Panc1 (cell line): ENCODE results near the gene SEC63. TPM values are rescaled to one million over a fixed set of nuclear protein-coding genes. Genes with fewer than 3 reads are reported as not detected.

Experiments
- ATAC-seq: fragments of 200-7000 bp; cut with Tn5 transposase; 2 replicates; pipeline ENCODE4 v1.9.1; 2020; ENCODE audit warnings: mild to moderate bottlenecking, moderate library complexity
- BruUV-seq: library from RNA; stranded (reverse); fragments of 400-500 nt; replicated peaks from 2 replicates; lab custom pipeline; 2021; lab: Mats Ljungman, UMichigan
- CTCF ChIA-PET: fragments of 300-600 bp; sonication (Branson Sonifier 250); formaldehyde crosslinking; loops from one replicate; lab custom pipeline; 2022; ENCODE audit warnings: antibody characterized with exemption; lab: Charles Lee
- POLR2A ChIA-PET: fragments of 300-600 bp; sonication (Branson Sonifier 250); formaldehyde crosslinking; loops from one replicate; lab custom pipeline; 2022; ENCODE audit warnings: antibody characterized with exemption; lab: Charles Lee
- DNase-seq: peaks from one replicate; pipeline ENCODE4 v3.0.0-alpha.2; 2010; ENCODE audit warnings: low read depth, low spot score
- H3K27ac ChIP-seq: 2 replicates; pipeline ENCODE4 v1.5.1; 2011; ENCODE audit warnings: mild to moderate bottlenecking, low read length, inconsistent platforms
- H3K27me3 ChIP-seq: fragments of 200-500 bp; sonication (Bioruptor generic); 2 replicates; pipeline ENCODE4 v1.6.0; 2014; ENCODE audit warnings: low read length, inconsistent platforms; ENCODE audit not compliant: control insufficient read depth, insufficient read depth
- H3K36me3 ChIP-seq: fragments of 200-500 bp; sonication (Bioruptor generic); 2 replicates; pipeline ENCODE4 v1.5.1; 2014; ENCODE audit warnings: inconsistent platforms, mild to moderate bottlenecking, low read length, moderate library complexity; ENCODE audit not compliant: control insufficient read depth, insufficient read depth
- H3K4me1 ChIP-seq: 2 replicates; pipeline ENCODE4 v1.5.1; 2011; ENCODE audit warnings: inconsistent platforms, mild to moderate bottlenecking, low read length, moderate library complexity; ENCODE audit not compliant: control insufficient read depth, insufficient read depth
- H3K4me3 ChIP-seq, 2 experiments: 2 replicates each; pipeline ENCODE4 v1.5.1; 2011 to 2012; ENCODE audit warnings: low read depth in 2 of 2, low read length in 2 of 2, mild to moderate bottlenecking in 2 of 2, inconsistent platforms in 1 of 2, moderate library complexity in 1 of 2
- H3K9me3 ChIP-seq: fragments of 200-500 bp; sonication (Bioruptor generic); 2 replicates; pipeline ENCODE4 v1.5.1; 2014; ENCODE audit warnings: low read depth, mild to moderate bottlenecking, inconsistent platforms, low read length, moderate library complexity; ENCODE audit not compliant: control insufficient read depth, insufficient read depth
- CTCF ChIP-seq: fragments of 450-650 bp; IDR thresholded peaks from 2 replicates; pipeline ENCODE4 v1.5.1; 2017; ENCODE audit warnings: mild to moderate bottlenecking
- POLR2AphosphoS5 ChIP-seq: IDR thresholded peaks from 2 replicates; pipeline ENCODE4 v1.6.1; 2012; ENCODE audit warnings: mild to moderate bottlenecking, low read depth, low read length, moderate library complexity
- REST ChIP-seq, 2 experiments: IDR thresholded peaks; 2 replicates each; pipeline ENCODE4 v1.6.1; 2011 to 2012; ENCODE audit warnings: low read depth in 2 of 2, control low read depth in 1 of 2, low read length in 1 of 2, mild to moderate bottlenecking in 1 of 2, moderate library complexity in 1 of 2; ENCODE audit not compliant: insufficient read depth in 1 of 2
- SIN3A ChIP-seq: IDR thresholded peaks from 2 replicates; pipeline ENCODE4 v1.6.1; 2012; ENCODE audit warnings: low read depth, mild to moderate bottlenecking, low read length, moderate library complexity, borderline replicate concordance; ENCODE audit not compliant: insufficient read depth
- TCF7L2 ChIP-seq: IDR thresholded peaks from 2 replicates; pipeline ENCODE4 v1.6.1; 2011; ENCODE audit warnings: mild to moderate bottlenecking, low read depth, low read length, inconsistent platforms
- in situ Hi-C: cut with HindIII; loops from 2 replicates; pipeline ENCODE4 v1.10.0; 2016; ENCODE audit warnings: low sequenced_read_pairs, low pct_unique_long_range_greater_than_20kb
- intact Hi-C: fragments of 100-400 bp; cut with micrococcal nuclease; formaldehyde crosslinking; loops from one replicate; pipeline ENCODE4 v1.10.0; 2022; ENCODE audit not compliant: unreplicated experiment
- total RNA-seq: library from RNA; stranded (reverse); gene quantifications from one replicate; pipeline ENCODE4 v1.2.1, GENCODE V29; 2021; ENCODE audit not compliant: unreplicated experiment

Gene SEC63
- total RNA-seq, 1 experiment from 2014 or later = 172 TPM

- CTCF ChIA-PET = interaction anchor here (0.6 to 1.2 kb wide), 3 partner anchors 19 to 192 kb away, joined by 3 to 7 read pairs (median 6); no protein-coding TSS in a partner anchor
- H3K4me3 ChIP-seq = no peak overlapping the region
- in situ Hi-C loops = no loop called here
- TF ChIP-seq CTCF (peak; percentile 86), POLR2AphosphoS5 (peak; percentile 36; the same call in 1 of the 2 replicates), TCF7L2 (no peak)
- no TSS peak for BruUV-seq
- ATAC-seq = peak; percentile 73
- H3K36me3 ChIP-seq = peaks cover 15% of the 10 kb centered on the region; the same call in 1 of the 2 replicates
- DNase-seq = no peak
- intact Hi-C loops = no loop called here
- no peaks in the 10 kb centered on the region for H3K4me1 ChIP-seq
- H3K9me3 ChIP-seq = no peaks in the 10 kb centered on the region
- no peaks in the 10 kb centered on the region for H3K27me3 ChIP-seq
- POLR2A ChIA-PET = interaction anchor here (0.6 kb wide), 1 partner anchor 633 kb away, joined by 4 read pairs; no protein-coding TSS in a partner anchor
- no peak overlapping the region for H3K27ac ChIP-seq
Observed at GRCh38 chr6:107866606-107867301, 91.3 kb downstream of the SEC63 start.

GRCh38 chr6:107864226-107865127, 93.5 kb downstream of the SEC63 start:
- ATAC-seq = 0 out of 2 replicates have a peak, but pooled peaks have one; percentile 29
- Histone ChIP-seq H3K4me3 (no peak overlapping the region), H3K4me1 (no peaks in the 10 kb centered on the region), H3K27ac (no peak overlapping the region), H3K27me3 (no peaks in the 10 kb centered on the region), H3K9me3 (no peaks in the 10 kb centered on the region), H3K36me3 (no peaks in the 10 kb centered on the region)
- no TSS peak for BruUV-seq
- intact Hi-C loops = no loop called here
- POLR2A ChIA-PET = no interaction called here
- CTCF ChIA-PET = interaction anchor here (0.8 kb wide), 1 partner anchor 189 kb away, joined by 4 read pairs; no protein-coding TSS in a partner anchor
- no peak for DNase-seq
- TF ChIP-seq SIN3A (no peak), CTCF (no peak), REST (IDR thresholded peaks at IDR 0.05; ENCODE audit: insufficient read depth in 1 of 2, low read depth in 2 of 2, low read length in 1 of 2) (no peak), POLR2AphosphoS5 (no peak), TCF7L2 (no peak)
- in situ Hi-C loops = no loop called here
